Measurements from ENCODE around the gene HOXC10.

DNA sequence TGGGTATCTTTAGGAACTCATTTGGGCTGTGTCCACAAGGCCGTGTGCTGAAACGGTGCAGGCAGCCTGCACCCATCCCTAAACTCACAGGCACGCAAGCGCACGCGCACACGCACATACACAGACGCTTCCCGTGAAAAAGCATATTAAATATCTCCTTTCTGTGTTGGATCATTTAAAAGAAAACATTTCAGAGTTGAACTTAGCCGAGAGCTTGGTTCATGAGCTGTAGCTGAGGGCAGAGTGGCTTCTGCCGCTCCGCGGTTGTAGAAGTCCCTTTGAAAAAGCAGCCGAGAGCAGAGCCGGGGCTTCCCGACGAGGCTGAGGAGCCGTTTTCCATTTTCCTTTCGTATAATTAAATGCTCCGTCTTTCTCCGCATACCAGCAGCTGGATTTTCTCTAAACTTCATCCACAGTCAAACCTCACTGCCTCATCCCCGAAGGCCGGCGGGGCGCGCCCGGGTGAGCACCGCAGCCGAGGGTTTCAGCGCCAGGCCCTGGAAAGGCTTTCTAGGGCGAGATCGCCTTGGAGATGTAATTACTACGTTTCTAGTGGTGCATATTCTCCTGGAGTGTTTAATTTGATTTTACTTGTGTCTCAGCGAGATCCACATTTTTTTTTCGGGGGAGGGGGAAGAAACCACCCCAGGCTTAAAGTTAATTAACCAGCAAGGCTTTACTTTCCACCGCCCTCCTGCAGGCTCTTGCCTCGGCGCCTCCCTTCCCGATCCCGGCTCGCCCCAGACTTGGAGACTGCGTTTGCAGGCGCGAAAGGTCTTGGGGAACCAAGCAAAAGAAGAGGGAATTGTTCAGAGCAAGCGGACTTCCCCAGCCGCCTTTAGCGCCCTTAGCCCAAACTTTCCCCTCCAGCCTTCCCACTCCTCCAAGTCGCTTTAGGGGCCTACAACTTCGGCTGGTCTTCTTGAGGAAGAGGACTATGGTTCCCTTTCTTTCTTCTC, 49.3 kb upstream of the HOXC10 start:
- no peak for TF ChIP-seq RAD21 (IDR thresholded peaks at IDR 0.05 in 1 of 2, conservative IDR thresholded peaks at IDR 0.05 in 1 of 2; ENCODE audit: low read depth in 2 of 2, low read length in 2 of 2)
- no peak for TF ChIP-seq EP300 (IDR thresholded peaks at IDR 0.05; ENCODE audit: borderline replicate concordance in 1 of 2, low read depth in 2 of 2, low read length in 2 of 2)
- TF ChIP-seq, protein P1, sequence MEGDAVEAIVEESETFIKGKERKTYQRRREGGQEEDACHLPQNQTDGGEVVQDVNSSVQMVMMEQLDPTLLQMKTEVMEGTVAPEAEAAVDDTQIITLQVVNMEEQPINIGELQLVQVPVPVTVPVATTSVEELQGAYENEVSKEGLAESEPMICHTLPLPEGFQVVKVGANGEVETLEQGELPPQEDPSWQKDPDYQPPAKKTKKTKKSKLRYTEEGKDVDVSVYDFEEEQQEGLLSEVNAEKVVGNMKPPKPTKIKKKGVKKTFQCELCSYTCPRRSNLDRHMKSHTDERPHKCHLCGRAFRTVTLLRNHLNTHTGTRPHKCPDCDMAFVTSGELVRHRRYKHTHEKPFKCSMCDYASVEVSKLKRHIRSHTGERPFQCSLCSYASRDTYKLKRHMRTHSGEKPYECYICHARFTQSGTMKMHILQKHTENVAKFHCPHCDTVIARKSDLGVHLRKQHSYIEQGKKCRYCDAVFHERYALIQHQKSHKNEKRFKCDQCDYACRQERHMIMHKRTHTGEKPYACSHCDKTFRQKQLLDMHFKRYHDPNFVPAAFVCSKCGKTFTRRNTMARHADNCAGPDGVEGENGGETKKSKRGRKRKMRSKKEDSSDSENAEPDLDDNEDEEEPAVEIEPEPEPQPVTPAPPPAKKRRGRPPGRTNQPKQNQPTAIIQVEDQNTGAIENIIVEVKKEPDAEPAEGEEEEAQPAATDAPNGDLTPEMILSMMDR (IDR thresholded peaks at IDR 0.05; ENCODE audit: control extremely low read depth in 1 of 3, insufficient read depth in 1 of 3, low read depth in 1 of 3, low read length in 3 of 3): no peak
- TF ChIP-seq POLR2A (IDR thresholded peaks at IDR 0.05; ENCODE audit: control extremely low read depth in 1 of 2, low read depth in 2 of 2, low read length in 2 of 2): no peak
- TF ChIP-seq, protein P2, sequence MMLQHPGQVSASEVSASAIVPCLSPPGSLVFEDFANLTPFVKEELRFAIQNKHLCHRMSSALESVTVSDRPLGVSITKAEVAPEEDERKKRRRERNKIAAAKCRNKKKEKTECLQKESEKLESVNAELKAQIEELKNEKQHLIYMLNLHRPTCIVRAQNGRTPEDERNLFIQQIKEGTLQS (IDR thresholded peaks at IDR 0.05; ENCODE audit: insufficient read depth, low read depth, low read length): no peak
- TF ChIP-seq EZH2 (IDR thresholded peaks at IDR 0.05; ENCODE audit: low read depth, low read length, severe bottlenecking): peak; percentile 99
- TF ChIP-seq RXRA (IDR thresholded peaks at IDR 0.05; ENCODE audit: insufficient read depth, low read depth, low read length): no peak
